H1 (cell line): ENCODE measurements around the gene NAA50. TPM values are rescaled to one million over a fixed set of nuclear protein-coding genes. Genes with fewer than 3 reads are reported as not detected.

Experiments used
- CTCF ChIA-PET: fragments of 300-600 bp; sonication (Branson Sonifier 250); formaldehyde crosslinking; loops from one replicate; lab custom pipeline; 2021; ENCODE audit not compliant: partially characterized antibody; lab: Charles Lee
- POLR2A ChIA-PET: fragments of 300-600 bp; sonication (Branson Sonifier 250); formaldehyde crosslinking; loops from one replicate; lab custom pipeline; 2021; ENCODE audit warnings: inconsistent platforms; ENCODE audit not compliant: partially characterized antibody; lab: Charles Lee
- DNase-seq, 2 experiments: peaks; one replicate each; pipeline versions ENCODE4 v3.0.0 to v3.0.0-alpha.2; 2010 to 2022; ENCODE audit warnings: low spot score in 2 of 2, low read depth in 1 of 2, mixed read lengths in 1 of 2
- FAIRE-seq: peaks from 2 replicates; lab custom pipeline; 2011; peaks lifted over from hg19 to GRCh38; lab: Jason Lieb, UNC
- H2AFZ ChIP-seq: 2 replicates; pipeline ENCODE4 v1.8.1; 2012; ENCODE audit warnings: low read length, inconsistent platforms
- H2AK5ac ChIP-seq: 2 replicates; pipeline ENCODE4 v1.6.1; 2013; ENCODE audit warnings: low read depth, low read length
- H2BK120ac ChIP-seq: replicated peaks from 2 replicates; pipeline ENCODE3; 2013; ENCODE audit warnings: low read depth, low read length, inconsistent platforms
- H2BK12ac ChIP-seq: 2 replicates; pipeline ENCODE4 v1.6.1; 2013; ENCODE audit warnings: low read depth, low read length
- H2BK15ac ChIP-seq: 2 replicates; pipeline ENCODE4 v1.6.1; 2013; ENCODE audit warnings: low read length
- H2BK20ac ChIP-seq: 2 replicates; pipeline ENCODE4 v1.6.1; 2013; ENCODE audit warnings: low read length
- H2BK5ac ChIP-seq: 2 replicates; pipeline ENCODE4 v1.6.1; 2013; ENCODE audit warnings: low read depth, low read length
- H3K14ac ChIP-seq: 2 replicates; pipeline ENCODE4 v1.6.1; 2013; ENCODE audit warnings: inconsistent platforms; ENCODE audit not compliant: insufficient read length
- H3K18ac ChIP-seq: 2 replicates; pipeline ENCODE4 v1.6.1; 2013; ENCODE audit warnings: low read length; ENCODE audit errors: extremely low read depth
- H3K23ac ChIP-seq: 2 replicates; pipeline ENCODE4 v1.6.1; 2013; ENCODE audit warnings: inconsistent platforms; ENCODE audit not compliant: insufficient read length
- H3K23me2 ChIP-seq: 2 replicates; pipeline ENCODE4 v1.6.1; 2013; ENCODE audit warnings: low read depth, low read length
- H3K27ac ChIP-seq: 2 replicates; pipeline ENCODE4 v1.6.1; 2011; ENCODE audit warnings: low read depth, low read length, inconsistent platforms
- H3K27me3 ChIP-seq, 4 experiments: replicated peaks in 1 of 4; 1 replicate in 1 of 4; 2 replicates in 3 of 4; pipeline versions ENCODE4 v1.6.1 to v1.8.1; 2011 to 2013; ENCODE audit warnings: low read length in 3 of 4, mild to moderate bottlenecking in 3 of 4, inconsistent platforms in 2 of 4, mixed read lengths in 2 of 4, moderate library complexity in 1 of 4; ENCODE audit not compliant: control insufficient read depth in 3 of 4, insufficient read depth in 3 of 4; ENCODE audit errors: extremely low read depth in 1 of 4
- H3K36me3 ChIP-seq, 4 experiments: 2 replicates each; pipeline versions ENCODE4 v1.6.1 to v1.8.1; 2011 to 2013; ENCODE audit warnings: mild to moderate bottlenecking in 4 of 4, low read length in 3 of 4, moderate library complexity in 2 of 4, control low read depth in 1 of 4, inconsistent platforms in 1 of 4; ENCODE audit not compliant: insufficient read depth in 4 of 4, control insufficient read depth in 2 of 4
- H3K4ac ChIP-seq: replicated peaks from 2 replicates; pipeline ENCODE3; 2013; ENCODE audit warnings: low read length, low read depth, mixed read lengths, inconsistent platforms; ENCODE audit not compliant: insufficient read length
- H3K4me1 ChIP-seq, 4 experiments: replicated peaks in 1 of 4; 1 replicate in 1 of 4; 2 replicates in 3 of 4; pipeline versions ENCODE4 v1.6.1 to v1.8.1; 2011 to 2013; ENCODE audit warnings: low read length in 3 of 4, inconsistent platforms in 2 of 4, mixed read lengths in 1 of 4; ENCODE audit not compliant: insufficient read depth in 4 of 4, control insufficient read depth in 3 of 4
- H3K4me2 ChIP-seq, 2 experiments: 2 replicates each; pipeline versions ENCODE4 v1.6.1 to v1.8.1; 2011 to 2013; ENCODE audit warnings: low read depth in 2 of 2, low read length in 2 of 2, control low read depth in 1 of 2, inconsistent platforms in 1 of 2, mild to moderate bottlenecking in 1 of 2; ENCODE audit not compliant: insufficient read depth in 1 of 2
- H3K4me3 ChIP-seq, 4 experiments: fragments of 200-600, 300-600 bp in 1 of 4; sonication (generic), shearing (Covaris generic), sonication (Bioruptor Twin) in 1 of 4; 2 replicates each; pipeline versions ENCODE4 v1.5.1 to v1.8.1; 2011 to 2016; ENCODE audit warnings: low read length in 4 of 4, low read depth in 3 of 4, control low read depth in 2 of 4, inconsistent platforms in 2 of 4, mild to moderate bottlenecking in 2 of 4, mixed read lengths in 1 of 4, moderate library complexity in 1 of 4; ENCODE audit not compliant: insufficient read depth in 2 of 4; ENCODE audit errors: extremely low read depth in 1 of 4
- H3K56ac ChIP-seq: replicated peaks from 2 replicates; pipeline ENCODE3; 2013; ENCODE audit warnings: low read depth, mild to moderate bottlenecking, mixed read lengths, low read length, inconsistent platforms; ENCODE audit not compliant: insufficient read length
- H3K79me1 ChIP-seq: 2 replicates; pipeline ENCODE4 v1.6.1; 2013; ENCODE audit warnings: low read depth, low read length, control low read depth
- H3K79me2 ChIP-seq, 2 experiments: 2 replicates each; pipeline versions ENCODE4 v1.6.1 to v1.8.1; 2012 to 2013; ENCODE audit warnings: low read length in 2 of 2, mild to moderate bottlenecking in 2 of 2, inconsistent platforms in 1 of 2; ENCODE audit not compliant: insufficient read depth in 2 of 2, control insufficient read depth in 1 of 2
- H3K9ac ChIP-seq, 4 experiments: replicated peaks in 1 of 4; 1 replicate in 1 of 4; 2 replicates in 3 of 4; pipeline versions ENCODE4 v1.6.1 to v1.8.1; 2011 to 2013; ENCODE audit warnings: low read depth in 3 of 4, low read length in 3 of 4, control low read depth in 2 of 4, mild to moderate bottlenecking in 2 of 4, moderate library complexity in 2 of 4, inconsistent platforms in 1 of 4; ENCODE audit errors: extremely low read depth in 1 of 4
- H3K9me3 ChIP-seq, 2 experiments: 2 replicates each; pipeline versions ENCODE4 v1.6.1 to v1.8.1; 2012 to 2013; ENCODE audit warnings: mild to moderate bottlenecking in 2 of 2, moderate library complexity in 2 of 2, control low read depth in 1 of 2, inconsistent platforms in 1 of 2, low read depth in 1 of 2, low read length in 1 of 2, mixed read lengths in 1 of 2; ENCODE audit not compliant: insufficient read depth in 2 of 2
- H4K20me1 ChIP-seq, 2 experiments: replicated peaks in 1 of 2; 2 replicates each; pipeline versions ENCODE3 to v1.8.1; 2011 to 2013; ENCODE audit warnings: inconsistent platforms in 2 of 2, low read length in 2 of 2, mild to moderate bottlenecking in 1 of 2; ENCODE audit not compliant: insufficient read depth in 2 of 2, control insufficient read depth in 1 of 2
- H4K5ac ChIP-seq: 2 replicates; pipeline ENCODE4 v1.6.1; 2013; ENCODE audit warnings: low read length, low read depth, mixed read lengths, inconsistent platforms; ENCODE audit not compliant: insufficient read length
- H4K8ac ChIP-seq: 2 replicates; pipeline ENCODE4 v1.8.0; 2013; ENCODE audit warnings: mild to moderate bottlenecking, moderate library complexity, low read length, inconsistent platforms; ENCODE audit not compliant: insufficient read depth; ENCODE audit errors: extremely low read depth
- H4K91ac ChIP-seq: replicated peaks from 2 replicates; pipeline ENCODE3; 2013; ENCODE audit warnings: low read length, mixed read lengths, inconsistent platforms; ENCODE audit not compliant: insufficient read length
- CBX5 ChIP-seq: fragments of 300-800, 300-1000 bp; sonication (generic); IDR thresholded peaks from 2 replicates; pipeline ENCODE4 v1.7.1; 2016; ENCODE audit warnings: antibody characterized with exemption, low read length, low read depth
- CREB1 ChIP-seq: IDR thresholded peaks from 2 replicates; pipeline ENCODE4 v1.6.1; 2012; ENCODE audit warnings: inconsistent platforms
- CTBP2 ChIP-seq: IDR thresholded peaks from 2 replicates; pipeline ENCODE4 v1.7.0; 2011; ENCODE audit warnings: borderline replicate concordance, mild to moderate bottlenecking, moderate library complexity, mixed read lengths, low read length; ENCODE audit not compliant: insufficient read depth, insufficient read length
- HDAC2 ChIP-seq, 2 experiments: fragments of 300-600 bp in 1 of 2; sonication (generic) in 1 of 2; IDR thresholded peaks; 2 replicates each; pipeline ENCODE4 v1.6.1; 2011 to 2012; ENCODE audit warnings: low read depth in 2 of 2, low read length in 2 of 2, mild to moderate bottlenecking in 2 of 2, moderate library complexity in 2 of 2, borderline replicate concordance in 1 of 2, inconsistent platforms in 1 of 2
- HDAC6 ChIP-seq: IDR thresholded peaks from one replicate; pipeline ENCODE4 v1.7.1; 2012; ENCODE audit warnings: low read depth, mild to moderate bottlenecking, inconsistent platforms, low read length, moderate library complexity
- JUND ChIP-seq: IDR thresholded peaks from 2 replicates; pipeline ENCODE4 v1.6.1; 2011; ENCODE audit warnings: mild to moderate bottlenecking, improper control_type of control experiment, low read length
- KDM1A ChIP-seq: fragments of 200-600, 300-600 bp; sonication (generic); IDR thresholded peaks from 2 replicates; pipeline ENCODE4 v1.7.1; 2016; ENCODE audit warnings: mild to moderate bottlenecking, low read length, borderline replicate concordance
- PHF8 ChIP-seq: fragments of 200-600 bp; sonication (generic); conservative IDR thresholded peaks from 2 replicates; pipeline ENCODE4 v1.7.1; 2012; ENCODE audit warnings: low read depth, mild to moderate bottlenecking, inconsistent platforms, low read length, moderate library complexity
- POLR2A ChIP-seq, 2 experiments: IDR thresholded peaks; 1 replicate in 1 of 2; 2 replicates in 1 of 2; pipeline ENCODE4 v1.6.1; 2011; ENCODE audit warnings: low read depth in 2 of 2, low read length in 2 of 2, mild to moderate bottlenecking in 2 of 2; ENCODE audit errors: control extremely low read depth in 1 of 2
- SIX5 ChIP-seq: IDR thresholded peaks from 2 replicates; pipeline ENCODE4 v1.6.1; 2011; ENCODE audit warnings: mild to moderate bottlenecking, low read depth, low read length
- SP1 ChIP-seq: IDR thresholded peaks from 2 replicates; pipeline ENCODE4 v1.6.1; 2011; ENCODE audit warnings: low read depth, low read length
- SP4 ChIP-seq: IDR thresholded peaks from 2 replicates; pipeline ENCODE4 v1.6.1; 2012; ENCODE audit warnings: low read length, inconsistent platforms
- TAF7 ChIP-seq: optimal IDR thresholded peaks from 2 replicates; pipeline ENCODE3; 2011; ENCODE audit warnings: low read depth, mild to moderate bottlenecking, inconsistent platforms, low read length, moderate library complexity, borderline replicate concordance
- TCF12 ChIP-seq: IDR thresholded peaks from 2 replicates; pipeline ENCODE4 v1.6.1; 2011; ENCODE audit warnings: low read depth, mild to moderate bottlenecking, low read length
- polyA plus RNA-seq, 7 experiments: library from polyadenylated mRNA; depleted of rRNA in 3 of 7; stranded (reverse) in 5 of 7; unstranded in 2 of 7; fragments of >200 nt in 5 of 7; fragments of 200-250 nt in 2 of 7; gene quantifications; 1 replicate in 5 of 7; 2 replicates in 1 of 7; 4 replicates in 1 of 7; pipeline versions ENCODE4 v1.2.1 to v1.2.3, GENCODE V29; 2011 to 2013; ENCODE audit warnings: missing spikeins in 2 of 7, mixed read lengths in 2 of 7
- total RNA-seq: library from RNA; stranded (reverse); fragmentation: NEBNext Ultra II Directional; extraction: Animal tissue kit (Norgen Biotek cat#: 25700); gene quantifications from 2 replicates; pipeline ENCODE4 v1.2.1, GENCODE V29; 2021
- TF ChIP-seq, protein P1 (sequence below): IDR thresholded peaks from 2 replicates; pipeline ENCODE4 v1.6.1; 2011; ENCODE audit warnings: low read depth, mild to moderate bottlenecking, low read length; ENCODE audit not compliant: insufficient read depth

NAA50 gene
- total and polyA plus RNA-seq, 2 of the 8 experiments (the other 6 are each of a cell fraction or from before 2014, with no cell fraction given), result 46.6 to 231 TPM

- H4K91ac ChIP-seq, result no peak overlapping the region
- H3K9me3 ChIP-seq, result no peaks in the 10 kb centered on the region
- H2BK15ac ChIP-seq, result no peak overlapping the region
- FAIRE-seq, result no peak
- no peak overlapping the region for H2AFZ ChIP-seq
- no peak for DNase-seq
- H3K36me3 ChIP-seq, result no peaks in the 10 kb centered on the region
- no peak overlapping the region for H3K23ac ChIP-seq
- ChIA-PET POLR2A (no interaction called here), CTCF (interaction anchor here (2.7 kb wide), 1 partner anchor 27 kb away, joined by 8 read pairs; the partner anchor contains the start of gene NAA50)
- H4K5ac ChIP-seq, result no peak overlapping the region
- no peak overlapping the region for H3K18ac ChIP-seq
- no peaks in the 10 kb centered on the region for H3K27me3 ChIP-seq
- no peak overlapping the region for H3K56ac ChIP-seq
- no peak overlapping the region for H3K4me3 ChIP-seq
- no peaks in the 10 kb centered on the region for H4K20me1 ChIP-seq
- no peak overlapping the region for H2AK5ac ChIP-seq
- no peak overlapping the region for H3K14ac ChIP-seq
- H3K4me2 ChIP-seq, result no peak overlapping the region
- H2BK12ac ChIP-seq, result no peak overlapping the region
- peaks cover 0 to 7% (median 0%) of the 10 kb centered on the region in 4 experiments; a peak in 1 of 7 replicates for H3K4me1 ChIP-seq
- no peak overlapping the region for H3K4ac ChIP-seq
- H2BK20ac ChIP-seq, result no peak overlapping the region
- H2BK120ac ChIP-seq, result no peak overlapping the region
- H3K23me2 ChIP-seq, result no peaks in the 10 kb centered on the region
- H3K79me2 ChIP-seq, result no peaks in the 10 kb centered on the region
- no peak overlapping the region for H3K9ac ChIP-seq
- no peak overlapping the region for H2BK5ac ChIP-seq
- H4K8ac ChIP-seq, result peak overlapping the region; percentile 71; the same call in 1 of the 2 replicates
- no peak overlapping the region for H3K27ac ChIP-seq
- 0 out of 2 replicates have a peak, but pooled peaks cover 2% of the 10 kb centered on the region for H3K79me1 ChIP-seq
- TF ChIP-seq CREB1 (no peak), TCF12 (no peak), HDAC6 (no peak), HDAC2 (IDR thresholded peaks at IDR 0.05; ENCODE audit: borderline replicate concordance in 1 of 2, low read depth in 2 of 2, low read length in 2 of 2) (no peak), KDM1A (no peak), SP1 (no peak), SIX5 (no peak), POLR2A (IDR thresholded peaks at IDR 0.05; ENCODE audit: control extremely low read depth in 1 of 2, low read depth in 2 of 2, low read length in 2 of 2) (no peak), JUND (no peak), CTBP2 (no peak), CBX5 (no peak), TAF7 (no peak), SP4 (no peak), PHF8 (no peak)
- TF ChIP-seq, protein P1, sequence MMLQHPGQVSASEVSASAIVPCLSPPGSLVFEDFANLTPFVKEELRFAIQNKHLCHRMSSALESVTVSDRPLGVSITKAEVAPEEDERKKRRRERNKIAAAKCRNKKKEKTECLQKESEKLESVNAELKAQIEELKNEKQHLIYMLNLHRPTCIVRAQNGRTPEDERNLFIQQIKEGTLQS, result no peak
Measured at GRCh38 chr3:113771993-113772392, 25.9 kb upstream of the NAA50 start.
